PFSK-1 (cell line): ENCODE data around the gene GET4.

Experiments
- FOXP2 ChIP-seq: optimal IDR thresholded peaks from 2 replicates; pipeline ENCODE3; 2011; ENCODE audit warnings: borderline replicate concordance, control low read depth, inconsistent platforms; ENCODE audit not compliant: insufficient read depth; ENCODE audit errors: extremely low read length, extremely low read depth
- POLR2AphosphoS5 ChIP-seq: IDR thresholded peaks from 2 replicates; pipeline ENCODE4 v1.6.1; 2012; ENCODE audit warnings: low read depth, mild to moderate bottlenecking, control low read depth, low read length, moderate library complexity
- REST ChIP-seq, 2 experiments: IDR thresholded peaks; 2 replicates each; pipeline versions ENCODE4 v1.6.1 to v1.8.0; 2011 to 2012; ENCODE audit warnings: low read depth in 2 of 2, low read length in 2 of 2, control low read depth in 1 of 2, inconsistent platforms in 1 of 2, mild to moderate bottlenecking in 1 of 2, moderate library complexity in 1 of 2; ENCODE audit not compliant: insufficient read depth in 1 of 2
- SIN3A ChIP-seq: IDR thresholded peaks from 2 replicates; pipeline ENCODE4 v1.6.1; 2012; ENCODE audit warnings: mild to moderate bottlenecking, low read length, moderate library complexity, borderline replicate concordance; ENCODE audit not compliant: insufficient read depth
- TAF1 ChIP-seq: IDR thresholded peaks from 2 replicates; pipeline ENCODE4 v1.6.1; 2012; ENCODE audit warnings: low read length, control low read depth, borderline replicate concordance; ENCODE audit not compliant: insufficient read depth

Gene GET4

DNA sequence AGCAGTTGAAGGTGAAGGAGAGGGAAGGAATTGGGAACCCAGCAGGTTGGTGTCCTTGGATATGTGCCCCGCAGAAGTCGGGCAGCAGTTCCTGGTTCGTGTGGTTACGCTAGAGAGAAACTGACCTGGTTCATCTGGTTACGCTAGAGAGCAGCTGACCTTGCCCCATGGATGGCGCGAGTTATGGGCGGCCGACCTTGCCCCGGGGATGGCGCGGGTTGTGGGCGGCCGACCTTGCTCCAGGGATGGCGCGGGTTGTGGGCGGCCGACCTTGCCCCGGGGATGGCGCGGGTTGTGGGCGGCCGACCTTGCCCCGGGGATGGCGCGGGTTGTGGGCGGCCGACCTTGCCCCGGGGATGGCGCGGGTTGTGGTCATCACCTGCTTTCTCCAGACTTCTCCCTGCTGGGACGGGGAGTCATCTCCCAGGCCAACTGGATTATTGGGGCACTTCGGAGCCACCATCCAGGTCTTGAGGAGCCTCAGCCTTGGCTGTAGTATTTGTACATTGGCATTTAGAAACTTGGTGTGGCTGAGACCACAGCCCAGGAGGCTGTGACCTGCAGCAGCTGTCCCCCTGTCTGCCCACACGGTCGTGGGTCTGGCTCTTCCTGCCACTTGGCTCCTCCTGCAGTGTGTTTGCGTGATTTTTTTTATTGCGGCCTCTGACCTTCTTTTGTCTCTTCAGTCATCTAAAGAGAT, 6.1 kb downstream of the GET4 start:
- TF ChIP-seq SIN3A: no peak
- no peak for TF ChIP-seq FOXP2
- no peak for TF ChIP-seq TAF1
- TF ChIP-seq REST (IDR thresholded peaks at IDR 0.05; ENCODE audit: insufficient read depth in 1 of 2, low read depth in 2 of 2, low read length in 2 of 2): no peak
- TF ChIP-seq POLR2AphosphoS5: no peak

GRCh38 chr7:883055-884021, 7.0 kb downstream of the GET4 start:
- TF ChIP-seq REST (IDR thresholded peaks at IDR 0.05; ENCODE audit: insufficient read depth in 1 of 2, low read depth in 2 of 2, low read length in 2 of 2) (no peak), POLR2AphosphoS5 (no peak), TAF1 (no peak), SIN3A (no peak), FOXP2 (no peak)

GRCh38 chr7:884191-885003, 8.0 kb downstream of the GET4 start:
- TF ChIP-seq REST (IDR thresholded peaks at IDR 0.05; ENCODE audit: insufficient read depth in 1 of 2, low read depth in 2 of 2, low read length in 2 of 2) (no peak), POLR2AphosphoS5 (no peak), SIN3A (no peak), TAF1 (no peak), FOXP2 (no peak)

DNA sequence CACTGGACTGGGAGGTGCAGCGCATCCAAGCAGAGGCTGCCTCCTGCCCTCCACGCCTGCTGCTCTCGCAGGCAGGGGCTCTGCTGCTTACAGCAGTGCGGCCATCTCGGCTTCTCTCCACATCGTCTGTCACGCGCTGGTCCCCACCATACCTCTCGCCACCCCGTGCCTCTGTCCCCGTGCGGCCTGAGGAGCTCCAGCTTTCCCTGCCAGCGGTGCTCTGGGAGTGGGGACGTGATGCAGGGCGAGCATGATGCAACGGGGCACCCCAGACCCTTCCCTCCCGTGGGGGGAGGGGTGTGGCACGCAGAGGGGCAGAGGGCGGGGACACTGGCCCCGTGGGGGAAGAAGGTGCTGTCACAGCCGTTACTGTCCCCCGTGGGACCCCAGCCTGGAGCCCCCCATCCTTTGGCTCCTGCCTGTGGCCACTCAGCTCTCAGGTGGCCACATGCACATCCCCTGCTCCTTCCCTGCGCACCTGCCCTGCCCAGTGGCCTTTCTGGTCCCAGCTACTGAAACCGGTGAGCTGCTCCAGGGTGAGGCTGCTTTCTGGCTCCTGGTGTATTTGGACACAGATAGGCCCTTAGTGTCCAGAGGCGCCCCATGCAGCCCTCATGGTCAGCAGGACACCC, 9.0 kb downstream of the GET4 start:
- no peak for TF ChIP-seq REST (IDR thresholded peaks at IDR 0.05; ENCODE audit: insufficient read depth in 1 of 2, low read depth in 2 of 2, low read length in 2 of 2)
- TF ChIP-seq TAF1: no peak
- TF ChIP-seq POLR2AphosphoS5: no peak
